NOMO-1 treated with dmso at 0.1 percent for 144 hours (cell line): Measurements from ENCODE around the gene OSMR.
A peak's percentile ranks its signal among the peaks of the same experiment; 100 is the strongest.
"Not testable (repeated sequence)": the region's sequence is repeated elsewhere in the genome, so short reads cannot be mapped to it uniquely, and the experiment has no call there.

Source experiments
- DNase-seq: peaks from one replicate; lab custom pipeline; 2025; ENCODE audit not compliant: unreplicated experiment; lab: John Stamatoyannopoulos, UW

The OSMR gene

DNA sequence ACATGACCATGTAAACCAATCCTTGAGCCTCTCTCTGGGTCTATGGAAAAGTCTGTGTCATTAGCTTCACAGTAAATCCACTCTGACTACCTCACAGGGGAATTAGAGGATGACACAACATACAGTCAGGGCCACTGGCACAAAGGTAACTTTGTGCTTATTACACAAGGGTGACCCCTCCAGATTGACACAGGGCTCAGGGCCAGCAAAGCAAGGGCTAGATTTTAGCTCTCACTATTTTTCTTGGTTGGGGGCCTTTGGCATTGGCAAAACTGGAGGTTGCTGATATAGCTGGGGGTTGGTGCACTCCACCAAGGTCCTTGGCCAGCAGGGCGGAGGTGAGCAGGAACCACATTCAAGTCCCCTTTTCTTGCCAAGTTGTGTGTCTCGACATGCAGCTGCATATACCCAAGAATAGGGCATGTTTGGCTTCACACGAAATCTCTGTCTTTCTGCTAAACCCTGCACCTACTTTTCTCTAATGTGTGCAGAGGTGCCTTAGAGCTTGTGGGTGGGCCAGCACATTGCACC is 15.2 kb upstream of the OSMR start:
- DNase-seq, result no peak

DNA sequence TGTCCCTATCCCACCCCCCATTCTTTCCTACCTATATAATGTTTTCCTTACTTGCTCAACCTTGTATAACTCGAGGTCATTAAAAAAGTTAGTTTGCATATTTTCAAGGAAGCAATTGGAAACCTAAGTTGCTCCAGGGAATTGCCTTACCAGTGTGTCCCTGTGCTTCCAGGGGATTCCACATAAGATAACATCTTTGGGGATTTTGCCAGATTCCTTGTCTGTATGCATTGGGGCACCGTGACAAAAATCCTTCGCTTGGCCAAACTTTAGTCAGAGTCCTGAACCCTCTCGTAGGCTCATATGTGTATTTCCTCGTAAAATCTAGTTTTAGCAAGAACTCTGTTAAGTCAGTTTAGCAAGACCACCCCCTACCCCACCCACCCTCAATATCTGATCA is 14.7 kb upstream of the OSMR start:
- no peak for DNase-seq

DNA sequence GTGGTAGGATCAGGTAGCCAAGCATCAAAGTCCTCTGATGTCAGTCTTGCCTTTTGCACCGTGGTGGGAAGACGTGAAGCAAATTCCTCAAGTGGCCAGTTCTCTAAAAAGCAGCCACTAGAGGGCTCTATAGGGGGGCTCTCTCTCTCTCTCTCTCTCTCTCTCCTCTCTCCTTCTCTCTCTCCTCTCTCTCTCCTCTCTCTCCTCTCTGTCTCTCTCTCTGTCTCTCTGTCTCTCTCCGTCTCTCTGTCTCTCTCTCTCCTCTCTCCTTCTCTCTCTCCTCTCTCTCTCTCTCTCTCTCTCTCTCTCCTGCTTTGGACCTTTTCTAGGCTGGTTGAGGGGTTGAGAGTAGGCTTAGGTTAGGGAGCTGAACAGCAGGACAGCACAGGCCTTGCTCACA is 13.9 kb upstream of the OSMR start:
- DNase-seq, result peak; percentile 43

DNA sequence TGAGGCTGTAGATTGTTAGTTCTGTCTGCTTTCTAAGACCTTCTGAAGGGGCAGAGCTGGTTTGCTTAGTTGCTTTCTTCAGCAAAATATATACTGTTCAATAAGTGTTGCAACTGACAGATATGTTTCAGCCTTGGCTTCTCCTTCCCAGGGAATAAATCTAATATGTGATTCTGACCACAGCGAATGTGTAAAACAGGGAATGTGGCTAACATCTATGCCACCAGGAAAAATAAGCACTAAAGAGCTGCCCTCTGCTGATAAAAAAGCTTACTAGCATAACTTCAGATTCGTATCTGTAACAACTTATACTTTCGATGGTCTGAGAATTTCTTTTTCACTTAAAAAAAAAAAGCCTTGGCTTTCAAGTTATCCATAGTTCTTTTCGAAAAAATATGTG is 13.0 kb upstream of the OSMR start:
- no peak for DNase-seq

DNA sequence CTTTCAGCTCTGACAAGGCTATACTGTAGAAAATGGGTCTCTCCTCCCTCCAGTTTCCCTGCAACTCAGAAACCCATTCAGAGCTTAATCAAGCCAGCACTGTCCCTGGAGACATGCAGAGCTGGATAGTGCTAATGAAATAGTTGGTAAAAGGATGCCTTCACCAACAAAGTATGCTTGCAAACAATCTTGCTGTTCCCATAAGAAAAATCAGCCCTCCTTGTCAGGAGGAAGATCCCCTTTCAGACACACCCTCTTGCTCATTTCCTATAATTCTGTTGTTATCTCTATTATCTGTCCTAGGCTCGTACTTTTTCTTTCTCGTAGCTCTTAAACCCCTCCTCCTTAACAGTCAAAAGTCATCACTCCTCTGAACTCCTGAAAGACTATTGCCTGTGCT is 9.9 kb upstream of the OSMR start:
- no peak for DNase-seq

DNA sequence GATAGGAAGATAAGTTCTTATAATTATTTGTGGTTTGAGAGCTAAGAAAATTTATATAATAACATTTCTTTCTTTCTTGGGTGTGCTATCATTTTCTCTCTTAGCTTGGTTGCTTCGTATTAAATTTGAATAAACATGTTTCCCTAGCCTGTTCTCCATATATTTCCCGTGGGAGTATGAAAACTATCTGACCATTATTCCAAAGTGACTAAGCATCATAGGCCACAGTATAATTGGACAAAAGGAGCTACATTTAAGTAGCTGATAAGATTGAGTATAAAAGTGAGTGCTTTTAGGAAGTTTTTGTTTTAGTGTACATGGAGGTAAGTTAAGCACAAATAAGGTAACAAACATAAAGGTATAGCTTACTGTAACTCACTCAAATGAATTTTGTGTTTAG is 8.4 kb upstream of the OSMR start:
- no peak for DNase-seq

DNA sequence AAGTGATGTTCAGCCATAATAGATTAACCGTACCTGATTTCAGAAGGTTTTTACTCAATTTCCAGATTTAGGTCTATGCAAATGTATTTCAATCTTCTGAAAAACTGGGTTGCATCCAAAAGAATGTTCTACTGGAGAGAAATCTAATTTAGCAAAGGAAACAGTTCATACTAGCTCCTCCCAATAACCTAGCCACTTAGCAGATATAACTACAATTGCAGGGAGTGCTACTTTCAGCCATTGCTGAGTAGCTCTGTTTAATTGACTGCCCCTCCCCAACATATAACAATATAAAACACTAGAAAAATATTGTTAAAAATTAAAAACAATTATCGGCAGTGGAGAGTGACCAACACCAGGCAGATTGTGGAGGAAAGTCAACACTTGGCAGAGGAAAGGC is 7.9 kb upstream of the OSMR start:
- no peak for DNase-seq

DNA sequence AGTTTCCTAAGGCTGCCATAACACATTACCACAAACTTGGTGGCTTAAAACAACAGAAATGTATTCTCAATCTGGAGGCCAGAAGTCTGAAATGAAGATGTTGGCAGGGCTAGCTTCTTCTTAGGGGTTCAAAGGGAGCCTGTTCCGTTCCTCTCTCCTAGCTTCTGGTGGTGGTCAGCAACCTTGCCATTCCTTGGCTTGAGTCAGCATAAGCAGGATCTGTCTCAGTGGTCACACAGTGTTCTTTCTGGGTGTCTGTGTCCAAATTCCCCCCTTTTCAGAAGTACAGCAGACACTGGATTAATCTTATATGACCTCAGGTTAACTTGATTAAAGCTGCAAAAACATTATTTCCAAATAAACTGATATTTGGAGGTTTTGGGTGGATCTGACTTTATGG is 2.1 kb upstream of the OSMR start:
- DNase-seq, result no peak

DNA sequence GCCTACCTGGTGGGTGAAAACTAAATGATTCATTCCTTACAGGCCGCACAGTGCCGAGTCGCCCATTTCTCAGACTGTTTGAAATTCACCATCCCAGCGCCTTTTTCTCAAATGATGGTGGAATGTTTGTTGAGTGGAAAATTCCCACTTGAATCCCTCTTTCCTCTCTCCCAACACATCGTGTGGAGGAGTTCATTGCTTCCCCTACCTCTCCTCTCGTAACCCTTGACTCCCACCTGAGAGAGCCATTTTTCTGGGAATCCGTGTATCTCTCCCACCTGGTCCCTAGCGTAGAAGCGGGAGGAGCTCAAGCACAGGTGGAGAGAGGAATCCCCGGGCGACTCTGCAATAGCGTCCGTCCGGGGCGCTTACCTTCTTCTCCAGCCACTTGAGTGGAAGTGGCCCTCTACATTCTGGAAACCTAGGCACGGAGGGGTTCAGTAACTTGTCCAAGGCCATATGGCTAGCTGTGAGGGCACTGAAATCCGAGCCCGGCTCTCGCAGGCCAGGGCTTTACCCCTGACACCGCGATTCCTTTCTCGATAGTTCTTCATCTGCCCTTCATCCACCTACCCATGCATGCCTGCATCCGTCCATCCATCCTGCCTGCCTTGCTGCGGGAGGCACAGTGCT is 683 bp downstream of the OSMR start:
- no peak for DNase-seq

DNA sequence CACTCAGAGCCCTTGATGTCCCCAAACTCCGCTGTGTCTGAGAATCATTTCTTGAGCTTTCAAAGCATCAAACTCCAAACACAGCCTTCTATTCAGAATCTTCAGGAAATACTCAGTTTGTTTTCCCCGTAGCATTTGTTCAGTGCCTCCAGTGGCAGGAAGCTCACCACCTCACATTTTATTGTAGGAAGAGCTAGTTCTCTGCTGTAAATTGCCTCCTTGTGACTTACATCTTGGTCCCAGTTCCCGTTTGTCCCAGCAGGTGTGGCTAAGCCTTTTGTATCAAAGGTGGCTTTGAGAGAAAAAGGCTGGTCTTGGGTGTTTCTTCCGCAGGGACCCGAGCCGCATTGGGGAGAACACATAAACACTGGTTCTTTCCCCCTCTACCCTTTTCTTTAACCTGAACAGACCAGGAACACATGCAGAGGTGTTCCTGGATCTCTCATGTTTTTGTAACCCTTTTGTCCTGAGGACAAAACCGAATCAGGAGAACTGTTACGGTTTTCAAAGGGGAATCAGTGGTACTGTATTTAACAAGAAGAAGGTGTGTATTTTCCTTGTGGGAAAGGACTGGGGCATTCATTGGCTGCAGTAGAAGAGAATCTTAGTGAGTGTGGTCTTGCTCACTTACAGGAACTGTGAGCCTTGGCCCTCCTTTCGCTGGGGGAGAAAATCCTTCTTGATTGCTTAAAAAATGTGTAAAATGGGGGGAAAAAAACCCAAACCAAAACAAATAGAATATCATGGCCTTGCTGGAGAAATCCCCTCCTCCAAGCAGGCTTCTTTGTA is 1.9 kb downstream of the OSMR start:
- no peak for DNase-seq

DNA sequence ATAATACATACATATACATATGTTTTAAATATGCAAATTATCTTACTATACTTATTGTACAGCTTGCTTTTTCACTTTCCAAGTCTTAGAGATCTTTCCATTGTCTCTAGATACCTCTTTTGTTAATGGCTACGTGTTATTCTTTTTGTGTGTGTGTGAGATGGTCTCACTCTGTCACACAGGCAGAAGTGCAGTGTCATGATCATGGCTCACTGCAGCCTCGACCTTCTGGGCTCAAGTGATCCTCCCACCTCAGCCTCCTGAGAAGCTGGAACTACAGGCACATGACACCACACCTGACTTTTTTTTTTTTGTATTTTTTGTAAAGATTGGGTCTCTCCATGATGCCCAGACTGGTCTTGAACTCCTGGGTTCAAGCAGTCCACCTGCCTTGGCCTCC is 2.8 kb downstream of the OSMR start:
- no peak for DNase-seq

DNA sequence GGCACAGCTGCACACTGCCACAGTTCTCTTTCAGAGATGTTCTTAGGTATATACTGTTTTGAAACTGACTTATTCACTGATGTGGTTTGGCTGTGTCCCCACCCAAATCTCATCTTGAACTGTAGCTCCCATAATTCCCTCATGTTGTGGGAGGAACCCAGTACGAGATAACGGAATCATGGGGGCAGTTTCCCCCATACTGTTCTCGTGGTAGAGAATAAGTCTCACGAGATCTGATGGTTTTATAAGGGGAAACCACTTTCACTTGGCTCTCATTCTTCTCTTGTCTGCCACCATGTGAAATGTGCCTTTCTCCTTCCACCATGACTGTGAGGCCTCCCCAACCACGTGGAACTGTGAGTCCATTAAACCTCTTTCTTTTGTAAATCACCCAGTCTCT is 5.8 kb downstream of the OSMR start:
- not testable (repeated sequence) for DNase-seq

DNA sequence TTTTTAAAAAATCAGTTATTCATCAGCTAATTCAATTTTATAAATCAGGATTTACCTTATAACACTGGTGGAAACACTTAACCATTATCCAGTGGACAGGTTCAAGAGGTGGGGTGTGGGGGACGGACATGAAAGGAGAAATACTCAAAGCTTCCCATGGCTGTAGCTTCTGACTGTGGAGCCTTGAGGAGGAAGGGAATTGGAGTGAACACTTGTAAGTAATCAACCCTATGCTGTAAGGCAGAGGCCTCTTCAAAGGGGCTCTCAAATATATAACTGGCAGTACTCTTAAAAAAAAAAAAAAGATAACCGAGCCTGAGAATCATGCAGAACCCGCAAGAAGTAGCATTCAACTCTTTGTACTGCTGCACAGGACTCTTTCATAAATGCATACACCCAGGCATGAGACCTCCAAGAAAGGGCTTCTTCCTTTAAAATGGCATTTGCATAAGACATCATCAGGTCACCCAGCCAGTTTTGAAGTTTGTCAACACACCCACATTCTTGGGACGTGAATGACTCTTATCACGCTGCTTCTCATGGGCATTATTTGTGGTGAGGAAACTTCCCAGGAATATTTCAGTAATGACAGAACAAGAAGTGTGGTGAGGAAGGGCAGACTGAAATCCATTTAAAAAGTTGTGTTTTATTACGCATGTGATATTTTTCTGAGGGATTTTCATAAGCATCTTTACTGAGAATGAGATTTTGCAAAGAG is 8.1 kb downstream of the OSMR start:
- DNase-seq, result no peak

DNA sequence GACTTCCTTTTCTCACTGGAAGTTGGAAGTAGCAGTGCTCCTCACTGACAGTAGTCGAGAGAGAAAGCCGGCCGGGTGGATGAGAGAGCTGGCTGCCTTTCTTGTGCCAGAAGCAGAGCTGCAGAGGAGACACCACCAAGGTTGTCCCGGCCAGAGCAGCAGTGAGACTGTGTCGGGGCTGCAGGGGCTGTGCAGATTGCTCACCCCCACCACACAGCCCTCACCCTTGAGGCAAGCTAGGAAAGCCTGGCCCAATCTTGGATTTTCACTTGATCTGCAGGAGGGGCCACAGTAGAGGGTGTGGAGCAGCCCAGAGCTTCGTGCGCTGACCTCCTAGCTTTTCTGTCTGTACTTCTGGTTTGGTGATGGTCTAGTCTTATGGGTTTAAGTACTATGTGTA is 9.1 kb downstream of the OSMR start:
- no peak for DNase-seq

DNA sequence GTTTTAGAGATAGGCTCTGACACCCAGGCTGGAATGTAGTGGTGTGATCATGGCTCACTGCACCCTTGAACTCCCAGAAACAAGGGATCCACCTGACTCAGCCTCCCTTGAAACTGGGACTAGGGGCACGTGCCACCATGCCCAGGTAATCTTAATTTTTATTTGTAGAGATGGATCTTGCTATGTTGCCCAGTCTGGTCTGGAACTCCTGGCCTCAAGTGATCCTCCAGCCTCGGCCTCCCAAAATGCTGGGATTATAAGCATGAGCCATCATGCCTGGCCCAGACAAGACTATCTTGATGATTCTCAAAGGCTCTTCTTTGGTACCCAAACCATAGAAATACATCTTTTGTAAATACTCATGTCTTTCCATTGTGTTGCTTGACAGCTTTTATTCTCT is 10.8 kb downstream of the OSMR start:
- DNase-seq, result no peak

DNA sequence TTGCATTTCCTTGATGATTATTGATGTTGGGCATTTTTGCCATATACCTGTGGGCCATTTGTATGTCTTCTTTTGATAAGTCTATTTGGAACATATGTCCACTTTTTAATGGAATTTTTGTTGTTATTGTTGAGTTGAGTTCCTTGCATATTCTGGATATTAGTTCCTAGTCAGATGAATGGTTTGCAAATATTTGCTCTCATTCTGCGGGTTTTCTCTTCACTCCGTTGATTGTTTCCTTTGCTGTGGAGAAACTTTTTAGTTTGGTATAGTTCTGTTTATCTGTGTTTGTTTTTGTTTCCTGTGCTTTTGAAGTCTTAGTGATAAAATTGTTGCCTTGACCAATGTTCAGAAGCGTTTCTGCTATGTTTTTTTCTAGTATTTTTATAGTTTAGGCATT is 13.0 kb downstream of the OSMR start:
- no peak for DNase-seq

DNA sequence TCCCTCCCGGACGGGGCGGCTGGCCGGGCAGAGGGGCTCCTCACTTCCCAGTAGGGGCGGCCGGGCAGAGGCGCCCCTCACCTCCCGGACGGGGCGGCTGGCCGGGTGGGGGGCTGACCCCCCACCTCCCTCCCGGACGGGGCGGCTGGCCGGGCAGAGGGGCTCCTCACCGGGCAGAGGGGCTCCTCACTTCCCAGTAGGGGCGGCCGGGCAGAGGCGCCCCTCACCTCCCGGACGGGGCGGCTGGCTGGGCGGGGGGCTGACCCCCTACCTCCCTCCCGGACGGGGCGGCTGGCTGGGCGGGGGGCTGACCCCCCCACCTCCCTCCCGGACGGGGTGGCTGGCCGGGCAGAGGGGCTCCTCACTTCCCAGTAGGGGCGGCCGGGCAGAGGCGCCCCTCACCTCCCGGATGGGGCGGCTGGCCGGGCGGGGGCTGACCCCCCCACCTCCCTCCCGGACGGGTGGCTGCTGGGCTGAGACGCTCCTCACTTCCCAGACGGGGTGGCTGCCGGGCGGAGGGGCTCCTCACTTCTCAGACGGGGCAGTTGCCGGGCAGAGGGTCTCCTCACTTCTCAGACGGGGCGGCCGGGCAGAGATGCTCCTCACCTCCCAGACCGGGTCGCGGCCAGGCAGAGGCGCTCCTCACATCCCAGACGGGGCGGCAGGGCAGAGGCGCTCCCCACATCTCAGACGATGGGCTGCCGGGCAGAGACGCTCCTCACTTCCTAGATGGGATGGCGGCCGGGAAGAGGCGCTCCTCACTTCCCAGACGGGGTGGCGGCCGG is 16.4 kb downstream of the OSMR start:
- not testable (repeated sequence) for DNase-seq

DNA sequence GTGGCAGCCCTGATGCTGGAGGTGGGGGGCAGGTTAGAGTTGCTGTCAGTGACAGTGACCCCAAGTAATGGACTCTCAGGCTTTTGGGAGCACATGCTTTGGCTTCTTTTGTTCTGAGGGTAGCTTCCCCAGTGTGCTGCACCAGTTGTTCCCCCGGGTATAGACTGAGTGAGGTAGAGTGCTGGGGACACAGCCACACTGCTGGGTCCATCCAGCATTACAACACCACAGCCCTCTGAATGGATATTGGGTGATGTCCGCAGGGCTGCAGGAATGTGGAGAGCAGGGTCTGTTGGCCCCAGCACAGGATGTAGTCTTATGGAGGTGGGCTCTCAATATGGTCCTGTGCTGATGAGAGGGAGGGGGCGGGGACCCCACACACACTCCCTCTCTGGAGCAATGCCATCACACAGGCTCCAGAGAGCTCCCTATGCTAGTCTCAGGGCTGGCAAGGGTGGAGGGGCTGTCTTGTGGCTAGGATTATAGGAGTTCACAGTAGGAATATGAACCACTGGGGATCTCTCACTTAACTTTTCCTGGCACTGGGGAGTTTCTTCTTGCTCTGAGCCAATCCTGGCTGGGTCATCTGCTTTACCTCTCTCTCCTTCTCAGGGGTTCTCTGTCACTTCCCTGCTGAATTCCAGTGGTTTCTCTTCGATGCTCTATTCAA is 20.7 kb downstream of the OSMR start:
- no peak for DNase-seq

DNA sequence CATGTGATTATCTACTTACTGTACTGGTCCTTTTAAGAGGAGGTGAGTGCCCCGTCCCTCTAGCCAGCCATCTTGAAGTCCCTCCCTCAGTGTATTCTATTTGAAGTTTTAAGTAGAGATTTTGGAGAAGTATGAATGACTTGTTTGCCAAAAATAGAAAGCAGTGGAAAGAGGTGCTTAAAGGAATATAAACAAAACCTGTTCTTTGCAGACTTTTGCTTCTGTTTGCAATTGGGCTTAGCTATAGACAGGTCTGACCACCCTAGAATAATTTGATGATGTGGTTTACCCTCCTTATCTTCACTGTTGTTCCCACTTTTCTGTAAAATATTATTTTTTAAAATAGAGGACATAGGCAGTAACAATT is 21.2 kb downstream of the OSMR start:
- DNase-seq, result no peak

DNA sequence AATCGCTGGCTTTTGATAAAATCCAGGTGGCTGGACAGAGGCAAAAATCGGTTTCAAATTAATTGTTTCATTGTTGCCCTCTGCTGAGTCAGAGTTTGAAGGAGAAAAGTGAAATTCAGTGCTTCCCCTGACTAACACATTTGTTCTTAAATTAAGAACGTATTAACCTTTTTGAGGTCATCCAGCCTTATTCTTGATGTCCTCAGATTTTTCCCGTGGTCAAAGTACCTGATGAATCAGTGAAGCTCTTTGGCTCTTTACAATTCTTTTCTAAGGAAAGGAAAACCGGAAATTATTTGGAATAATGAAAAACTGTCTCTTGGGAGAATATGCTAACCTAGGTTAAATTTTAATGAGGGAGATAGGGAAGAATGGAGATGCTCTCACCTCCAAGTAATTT is 21.6 kb downstream of the OSMR start:
- no peak for DNase-seq

DNA sequence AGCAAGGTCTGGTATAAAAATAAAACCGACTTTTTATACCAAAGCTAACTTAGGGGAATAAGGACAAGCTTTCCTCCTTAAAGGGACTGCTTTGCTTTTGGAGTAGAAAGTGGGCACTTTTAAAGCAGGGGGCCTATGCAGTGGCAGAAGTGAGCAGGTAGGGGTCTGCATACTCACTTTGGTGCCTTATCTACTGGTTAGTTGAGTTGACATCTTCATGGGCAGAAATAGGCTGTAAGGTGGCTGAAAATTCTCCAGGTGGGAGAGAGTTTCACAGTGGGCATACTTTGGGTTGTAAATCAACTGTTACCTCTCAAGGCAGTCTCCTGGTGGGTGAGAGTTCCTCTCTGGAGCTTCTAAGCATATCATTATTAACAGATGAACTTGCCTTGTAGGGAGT is 24.8 kb downstream of the OSMR start:
- DNase-seq, result no peak
